Mesendoderm (in vitro differentiated cells): ENCODE results near the gene DMPK.

Experiments
- DNase-seq: peaks from one replicate; pipeline ENCODE4 v3.0.0; 2013
- H2AK5ac ChIP-seq: 2 replicates; pipeline ENCODE4 v1.6.1; 2013; ENCODE audit warnings: low read length, inconsistent platforms
- H2BK120ac ChIP-seq: 2 replicates; pipeline ENCODE4 v1.6.1; 2013; ENCODE audit warnings: low read depth, mild to moderate bottlenecking, low read length, moderate library complexity, mixed read lengths
- H2BK15ac ChIP-seq: replicated peaks from 2 replicates; pipeline ENCODE4 v1.6.1; 2013; ENCODE audit warnings: low read depth, mild to moderate bottlenecking, moderate library complexity
- H2BK5ac ChIP-seq: 2 replicates; pipeline ENCODE4 v1.6.1; 2013; ENCODE audit warnings: low read length, inconsistent platforms
- H3K18ac ChIP-seq: 2 replicates; pipeline ENCODE4 v1.6.1; 2013; ENCODE audit warnings: mild to moderate bottlenecking, low read length, mixed read lengths
- H3K23ac ChIP-seq: one replicate; pipeline ENCODE4 v1.6.1; 2013; ENCODE audit warnings: low read length
- H3K27ac ChIP-seq: 2 replicates; pipeline ENCODE4 v1.5.1; 2013; ENCODE audit warnings: low read depth, mild to moderate bottlenecking, inconsistent platforms, low read length, moderate library complexity
- H3K27me3 ChIP-seq: 2 replicates; pipeline ENCODE4 v1.6.1; 2013; ENCODE audit warnings: low read length, control low read depth, mild to moderate bottlenecking, inconsistent platforms; ENCODE audit not compliant: insufficient read depth, poor library complexity
- H3K36me3 ChIP-seq: 2 replicates; pipeline ENCODE4 v1.6.1; 2013; ENCODE audit warnings: low read length, inconsistent platforms; ENCODE audit not compliant: control insufficient read depth, insufficient read depth
- H3K4ac ChIP-seq: one replicate; pipeline ENCODE4 v1.6.1; 2013; ENCODE audit warnings: low read depth, mild to moderate bottlenecking, low read length, moderate library complexity
- H3K4me1 ChIP-seq: 2 replicates; pipeline ENCODE4 v1.6.1; 2013; ENCODE audit warnings: low read depth, low read length, inconsistent platforms; ENCODE audit not compliant: control insufficient read depth
- H3K4me2 ChIP-seq: 2 replicates; pipeline ENCODE4 v1.6.1; 2013; ENCODE audit warnings: low read length
- H3K4me3 ChIP-seq: 2 replicates; pipeline ENCODE4 v1.5.1; 2013; ENCODE audit warnings: mild to moderate bottlenecking, low read length
- H3K56ac ChIP-seq: one replicate; pipeline ENCODE4 v1.6.1; 2013; ENCODE audit warnings: low read length
- H3K79me1 ChIP-seq: 2 replicates; pipeline ENCODE4 v1.6.1; 2013; ENCODE audit warnings: low read length, inconsistent platforms
- H3K79me2 ChIP-seq: 2 replicates; pipeline ENCODE4 v1.6.1; 2013; ENCODE audit warnings: mild to moderate bottlenecking, low read length; ENCODE audit not compliant: control insufficient read depth, insufficient read depth
- H3K9ac ChIP-seq: 2 replicates; pipeline ENCODE4 v1.6.1; 2013; ENCODE audit warnings: low read length, inconsistent platforms
- H4K5ac ChIP-seq: one replicate; pipeline ENCODE4 v1.6.1; 2013; ENCODE audit warnings: low read length
- H4K8ac ChIP-seq: one replicate; pipeline ENCODE4 v1.6.1; 2013; ENCODE audit warnings: low read depth, mild to moderate bottlenecking, control low read depth, low read length, moderate library complexity
- WGBS: extraction: QIAGEN DNeasy Blood & Tissue Kit; methylation state at CpG from one replicate; pipeline ENCODE4 v1.1.7; 2013; ENCODE audit warnings: low lambda C conversion rate, missing lambda C conversion rate; ENCODE audit not compliant: insufficient coverage; ENCODE audit errors: extremely low coverage; 5-methylcytosine and 5-hydroxymethylcytosine counted together

The DMPK gene

GRCh38 chr19:45747513-45747912 is 34.8 kb downstream of the DMPK start:
- Histone ChIP-seq H2BK15ac (no peak overlapping the region), H3K23ac (no peak overlapping the region), H3K9ac (no peak overlapping the region), H2AK5ac (no peak overlapping the region), H2BK120ac (no peak overlapping the region), H4K5ac (no peak overlapping the region), H3K4ac (no peak overlapping the region), H3K79me2 (no peaks in the 10 kb centered on the region), H3K56ac (no peak overlapping the region), H4K8ac (no peak overlapping the region), H2BK5ac (no peak overlapping the region), H3K4me1 (no peaks in the 10 kb centered on the region), H3K4me2 (no peak overlapping the region), H3K36me3 (no peaks in the 10 kb centered on the region), H3K27ac (no peak overlapping the region), H3K27me3 (no peaks in the 10 kb centered on the region), H3K79me1 (no peaks in the 10 kb centered on the region), H3K18ac (no peak overlapping the region), H3K4me3 (no peak overlapping the region)
- DNase-seq: no peak
- no CpG with 5 or more reads among the region's 5 CpGs for WGBS

- Histone ChIP-seq H3K27me3 (no peaks in the 10 kb centered on the region), H3K9ac (no peak overlapping the region), H2BK15ac (no peak overlapping the region), H4K5ac (no peak overlapping the region), H3K4ac (no peak overlapping the region), H3K23ac (no peak overlapping the region), H3K4me2 (no peak overlapping the region), H3K36me3 (no peaks in the 10 kb centered on the region), H3K18ac (no peak overlapping the region), H3K4me1 (no peaks in the 10 kb centered on the region), H3K56ac (no peak overlapping the region), H2BK120ac (no peak overlapping the region), H3K79me2 (no peaks in the 10 kb centered on the region), H2BK5ac (no peak overlapping the region), H2AK5ac (no peak overlapping the region), H3K79me1 (no peaks in the 10 kb centered on the region), H3K4me3 (no peak overlapping the region), H3K27ac (no peak overlapping the region), H4K8ac (no peak overlapping the region)
- WGBS: no CpG with 5 or more reads among the region's 5 CpGs
- DNase-seq: no peak
Measured at GRCh38 chr19:45746866-45747265, 35.4 kb downstream of the DMPK start.

GRCh38 chr19:45745606-45746005 is 36.7 kb downstream of the DMPK start:
- no peak overlapping the region for H3K4ac ChIP-seq
- no peaks in the 10 kb centered on the region for H3K79me1 ChIP-seq
- H3K27ac ChIP-seq: no peak overlapping the region
- H3K56ac ChIP-seq: no peak overlapping the region
- H4K8ac ChIP-seq: no peak overlapping the region
- no peak overlapping the region for H2BK15ac ChIP-seq
- H3K23ac ChIP-seq: no peak overlapping the region
- no CpG with 5 or more reads among the region's 6 CpGs for WGBS
- no peak overlapping the region for H2BK5ac ChIP-seq
- H3K18ac ChIP-seq: no peak overlapping the region
- H3K79me2 ChIP-seq: no peaks in the 10 kb centered on the region
- H3K4me1 ChIP-seq: no peaks in the 10 kb centered on the region
- no peak overlapping the region for H3K4me3 ChIP-seq
- H3K4me2 ChIP-seq: no peak overlapping the region
- no peak for DNase-seq
- no peak overlapping the region for H3K9ac ChIP-seq
- no peak overlapping the region for H2AK5ac ChIP-seq
- no peak overlapping the region for H2BK120ac ChIP-seq
- H3K36me3 ChIP-seq: no peaks in the 10 kb centered on the region
- no peak overlapping the region for H4K5ac ChIP-seq
- no peaks in the 10 kb centered on the region for H3K27me3 ChIP-seq

GRCh38 chr19:45742969-45743368 is 39.3 kb downstream of the DMPK start:
- Histone ChIP-seq H2BK5ac (no peak overlapping the region), H4K8ac (no peak overlapping the region), H3K56ac (no peak overlapping the region), H3K4me1 (no peaks in the 10 kb centered on the region), H3K27me3 (no peaks in the 10 kb centered on the region), H3K4me2 (no peak overlapping the region), H2BK120ac (no peak overlapping the region), H4K5ac (no peak overlapping the region), H3K27ac (no peak overlapping the region), H3K9ac (no peak overlapping the region), H3K4ac (no peak overlapping the region), H2AK5ac (no peak overlapping the region), H3K23ac (no peak overlapping the region), H3K18ac (no peak overlapping the region), H3K4me3 (no peak overlapping the region), H3K36me3 (no peaks in the 10 kb centered on the region), H3K79me2 (no peaks in the 10 kb centered on the region), H3K79me1 (no peaks in the 10 kb centered on the region), H2BK15ac (no peak overlapping the region)
- WGBS: no CpG with 5 or more reads among the region's 4 CpGs
- DNase-seq: no peak

- Histone ChIP-seq H3K4me3 (no peak overlapping the region), H3K18ac (no peak overlapping the region), H3K36me3 (no peaks in the 10 kb centered on the region), H2BK120ac (no peak overlapping the region), H3K4me2 (no peak overlapping the region), H2BK15ac (no peak overlapping the region), H3K79me2 (no peaks in the 10 kb centered on the region), H3K79me1 (no peaks in the 10 kb centered on the region), H4K8ac (no peak overlapping the region), H3K56ac (no peak overlapping the region), H3K4ac (no peak overlapping the region), H3K23ac (no peak overlapping the region), H3K9ac (no peak overlapping the region), H3K27ac (no peak overlapping the region), H3K27me3 (no peaks in the 10 kb centered on the region), H4K5ac (no peak overlapping the region), H2BK5ac (no peak overlapping the region), H3K4me1 (no peaks in the 10 kb centered on the region), H2AK5ac (no peak overlapping the region)
- no CpG with 5 or more reads among the region's 10 CpGs for WGBS
- DNase-seq: no peak
Measured at GRCh38 chr19:45739498-45740439, 42.5 kb downstream of the DMPK start.
